Smooth muscle cell (in vitro differentiated cells): Measurements from ENCODE around the gene GRHPR. TPM values are rescaled to one million over a fixed set of nuclear protein-coding genes. Genes with fewer than 3 reads are reported as not detected.

Experiments
- DNase-seq: peaks from one replicate; lab custom pipeline; 2025; ENCODE audit not compliant: unreplicated experiment; lab: John Stamatoyannopoulos, UW
- H2AFZ ChIP-seq: fragments of 200-600 bp; sonication (generic); 2 replicates; pipeline ENCODE4 v1.6.0; 2016; ENCODE audit warnings: antibody characterized with exemption, low read depth, mild to moderate bottlenecking
- H3F3A ChIP-seq: fragments of 200-600 bp; sonication (generic); 2 replicates; pipeline ENCODE4 v1.6.0; 2017; ENCODE audit warnings: antibody characterized with exemption, low read depth
- H3K27ac ChIP-seq: fragments of 200-600 bp; sonication (generic); 2 replicates; pipeline ENCODE4 v1.5.1; 2016; ENCODE audit warnings: low read depth, mild to moderate bottlenecking
- H3K27me3 ChIP-seq: fragments of 200-600 bp; sonication (generic); 2 replicates; pipeline ENCODE4 v1.6.1; 2016; ENCODE audit warnings: low read depth, mild to moderate bottlenecking
- H3K36me3 ChIP-seq: fragments of 200-600 bp; sonication (generic); 2 replicates; pipeline ENCODE4 v1.5.1; 2016; ENCODE audit warnings: low read depth
- H3K4me1 ChIP-seq: fragments of 200-600 bp; sonication (generic); 2 replicates; pipeline ENCODE4 v1.5.1; 2016; ENCODE audit warnings: low read depth
- H3K4me2 ChIP-seq: fragments of 200-600 bp; sonication (generic); 2 replicates; pipeline ENCODE4 v1.6.0; 2016; ENCODE audit warnings: mild to moderate bottlenecking
- H3K4me3 ChIP-seq: fragments of 200-600 bp; sonication (generic); 2 replicates; pipeline ENCODE4 v1.5.1; 2016; ENCODE audit warnings: mild to moderate bottlenecking
- H3K79me2 ChIP-seq: fragments of 200-600 bp; sonication (generic); 2 replicates; pipeline ENCODE4 v1.6.0; 2016; ENCODE audit warnings: low read depth, mild to moderate bottlenecking
- H3K9ac ChIP-seq: fragments of 200-600 bp; sonication (generic); 2 replicates; pipeline ENCODE4 v1.6.0; 2016; ENCODE audit warnings: low read depth
- H3K9me3 ChIP-seq: fragments of 200-600 bp; sonication (generic); replicated peaks from 2 replicates; pipeline ENCODE4 v1.5.1; 2016; ENCODE audit warnings: low read depth
- H4K20me1 ChIP-seq: fragments of 200-600 bp; sonication (generic); 2 replicates; pipeline ENCODE4 v1.6.0; 2016; ENCODE audit warnings: low read depth
- CTCF ChIP-seq: fragments of 200-600 bp; sonication (generic); IDR thresholded peaks from 2 replicates; pipeline ENCODE4 v1.5.1; 2017; ENCODE audit warnings: borderline replicate concordance, mild to moderate bottlenecking, antibody characterized with exemption; ENCODE audit not compliant: insufficient read depth, poor library complexity, severe bottlenecking
- WGBS: methylation state at CpG from one replicate; pipeline ENCODE4 v1.1.7; 2016; ENCODE audit warnings: low lambda C conversion rate; 5-methylcytosine and 5-hydroxymethylcytosine counted together
- polyA plus RNA-seq: library from polyadenylated mRNA; unstranded; fragments of >200 nt; fragmentation: Nextera tagmentation; extraction: Ambion mirVana; gene quantifications from 2 replicates; pipeline ENCODE4 v1.2.1, GENCODE V29; 2016
- total RNA-seq: library from RNA; depleted of rRNA; stranded (reverse); fragments of >200 nt; gene quantifications from 2 replicates; pipeline ENCODE4 v1.2.3, GENCODE V29; 2014

The GRHPR gene
- total and polyA plus RNA-seq, 2 experiments from 2014 or later = 89.3 to 128 TPM

- Histone ChIP-seq H2AFZ (no peak overlapping the region), H3K79me2 (no peaks in the 10 kb centered on the region), H3K4me3 (no peak overlapping the region), H3K9ac (no peak overlapping the region), H3K36me3 (no peaks in the 10 kb centered on the region), H3K4me1 (no peaks in the 10 kb centered on the region), H3K27me3 (peaks cover 3% of the 10 kb centered on the region), H4K20me1 (no peaks in the 10 kb centered on the region), H3F3A (no peaks in the 10 kb centered on the region), H3K9me3 (no peaks in the 10 kb centered on the region), H3K4me2 (no peak overlapping the region), H3K27ac (no peak overlapping the region)
- no peak for TF ChIP-seq CTCF
- whole genome bisulfite sequencing = 92% methylated on average over 6 of the region's 6 CpGs
- no peak for DNase-seq
These were observed 47.6 kb upstream of the GRHPR start for GRCh38 chr9:37374892-37375291.

DNA sequence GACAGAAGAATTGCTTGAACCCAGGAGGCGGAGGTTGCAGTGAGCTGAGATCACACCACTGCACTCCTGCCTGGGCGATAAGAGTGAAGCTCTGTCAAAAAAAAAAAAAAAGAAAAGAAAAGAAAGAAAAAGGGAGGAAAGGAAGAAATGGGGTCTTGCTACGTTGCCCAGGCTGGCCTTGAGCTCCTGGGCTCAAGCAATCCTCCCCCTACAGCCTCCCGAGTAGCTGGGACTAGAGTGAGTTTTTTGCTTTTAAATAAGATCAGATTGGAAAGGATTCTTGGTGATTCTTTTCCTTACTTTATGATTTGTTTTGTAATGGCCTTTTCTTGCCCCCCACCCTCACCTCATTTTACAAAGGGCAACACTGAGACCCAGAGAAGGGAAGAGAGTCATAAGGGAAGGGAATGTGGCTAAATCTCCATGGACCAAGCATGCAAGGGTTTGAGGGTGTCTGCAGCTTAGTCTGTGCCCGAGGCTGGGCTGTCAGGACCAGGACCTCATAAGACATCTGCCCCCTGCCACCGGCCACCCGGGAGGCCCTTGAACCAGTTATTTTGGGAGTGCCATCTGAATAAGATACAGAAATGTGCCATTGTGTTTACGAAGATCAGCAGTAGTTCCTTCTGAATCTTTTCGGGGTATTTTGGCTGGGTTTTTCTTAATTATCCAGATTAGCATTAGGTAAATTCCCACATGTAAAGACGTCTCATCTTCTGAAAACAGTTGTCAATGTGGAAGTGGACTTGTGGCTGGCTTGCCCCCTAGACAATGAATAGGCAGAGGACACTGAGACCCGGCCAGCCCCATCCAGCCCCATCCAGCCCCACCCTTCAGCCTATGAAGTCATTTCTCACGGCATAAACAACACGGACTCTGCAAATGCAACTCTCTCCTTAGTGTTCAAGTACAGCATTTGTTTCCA, 44.5 kb upstream of the GRHPR start:
- H3K36me3 ChIP-seq = no peaks in the 10 kb centered on the region
- no peaks in the 10 kb centered on the region for H3K9me3 ChIP-seq
- TF ChIP-seq CTCF = no peak
- H3K79me2 ChIP-seq = no peaks in the 10 kb centered on the region
- H3K4me3 ChIP-seq = no peak overlapping the region
- 90% methylated on average over 13 of the region's 13 CpGs for WGBS
- no peaks in the 10 kb centered on the region for H3F3A ChIP-seq
- no peak overlapping the region for H2AFZ ChIP-seq
- no peak overlapping the region for H3K9ac ChIP-seq
- H3K27ac ChIP-seq = no peak overlapping the region
- H3K4me1 ChIP-seq = no peaks in the 10 kb centered on the region
- H3K27me3 ChIP-seq = peaks cover 3% of the 10 kb centered on the region
- H3K4me2 ChIP-seq = no peak overlapping the region
- H4K20me1 ChIP-seq = no peaks in the 10 kb centered on the region
- no peak for DNase-seq

DNA sequence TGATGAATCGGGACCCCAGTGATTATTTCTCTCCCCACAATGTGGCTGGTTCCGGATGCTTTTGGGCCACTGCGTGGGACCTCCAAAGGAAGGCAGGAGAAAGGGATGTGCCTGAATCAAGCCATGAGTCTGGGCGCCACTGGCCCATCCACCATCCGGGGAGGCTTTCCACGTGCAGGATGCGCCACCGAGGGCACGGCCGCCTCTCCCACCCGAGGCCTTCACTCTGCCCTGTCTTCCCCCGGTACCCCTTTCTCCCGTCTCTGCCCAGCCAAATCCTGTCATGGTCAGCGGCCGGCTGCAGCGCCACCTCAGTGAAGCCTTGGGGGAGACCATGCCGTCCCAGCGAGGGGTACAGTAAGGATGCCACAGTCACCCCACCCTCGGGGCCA, 43.9 kb upstream of the GRHPR start:
- Histone ChIP-seq H3K4me3 (no peak overlapping the region), H4K20me1 (no peaks in the 10 kb centered on the region), H3K36me3 (no peaks in the 10 kb centered on the region), H3F3A (no peaks in the 10 kb centered on the region), H3K4me2 (no peak overlapping the region), H3K4me1 (no peaks in the 10 kb centered on the region), H3K9ac (no peak overlapping the region), H3K27me3 (peaks cover 3% of the 10 kb centered on the region), H3K79me2 (no peaks in the 10 kb centered on the region), H3K9me3 (no peaks in the 10 kb centered on the region), H2AFZ (no peak overlapping the region), H3K27ac (no peak overlapping the region)
- no peak for TF ChIP-seq CTCF
- DNase-seq = no peak
- 96% methylated on average over 19 of the region's 19 CpGs for WGBS

DNA sequence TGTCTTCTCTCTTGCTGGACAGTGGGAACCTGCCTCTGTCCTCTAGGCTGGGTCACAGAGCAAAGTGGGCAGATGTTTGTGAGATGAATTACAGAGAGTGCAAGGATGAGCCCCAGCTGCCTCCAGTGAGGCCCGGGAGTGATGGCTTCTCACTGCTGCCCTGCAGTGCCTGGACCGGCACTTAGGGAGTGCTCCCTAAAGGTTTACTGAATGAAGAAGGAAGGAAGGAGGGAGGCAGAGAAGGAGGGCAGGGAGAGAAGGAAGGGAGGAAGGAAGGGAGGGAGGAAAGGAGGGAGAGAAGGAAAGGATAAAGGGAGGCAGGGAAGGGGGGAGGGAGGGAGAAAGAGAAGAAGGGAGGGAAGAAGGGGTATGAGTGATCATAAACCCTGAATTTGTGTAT, 42.7 kb upstream of the GRHPR start:
- WGBS = 83% methylated on average over 2 of the region's 2 CpGs
- no peak for DNase-seq

More for the DNA sequence above, 42.7 kb upstream of the GRHPR start:
- Histone ChIP-seq H3K4me2 (no peak overlapping the region), H3K9ac (no peak overlapping the region), H3K9me3 (no peaks in the 10 kb centered on the region), H3K4me3 (no peak overlapping the region), H3K27ac (no peak overlapping the region), H3K36me3 (no peaks in the 10 kb centered on the region), H3K27me3 (peaks cover 3% of the 10 kb centered on the region), H2AFZ (no peak overlapping the region), H3K79me2 (no peaks in the 10 kb centered on the region), H4K20me1 (no peaks in the 10 kb centered on the region), H3K4me1 (no peaks in the 10 kb centered on the region), H3F3A (no peaks in the 10 kb centered on the region)
- no peak for TF ChIP-seq CTCF
